ENCODE measurements around the gene ZC3H8. TPM values are rescaled to one million over a fixed set of nuclear protein-coding genes. Genes with fewer than 3 reads are reported as not detected.

Gene ZC3H8
- total and polyA plus RNA-seq, 2 donors (not counting 3 experiments of a cell fraction or from before 2014, with no cell fraction given), result 0.95 to 7.1 TPM

DNA sequence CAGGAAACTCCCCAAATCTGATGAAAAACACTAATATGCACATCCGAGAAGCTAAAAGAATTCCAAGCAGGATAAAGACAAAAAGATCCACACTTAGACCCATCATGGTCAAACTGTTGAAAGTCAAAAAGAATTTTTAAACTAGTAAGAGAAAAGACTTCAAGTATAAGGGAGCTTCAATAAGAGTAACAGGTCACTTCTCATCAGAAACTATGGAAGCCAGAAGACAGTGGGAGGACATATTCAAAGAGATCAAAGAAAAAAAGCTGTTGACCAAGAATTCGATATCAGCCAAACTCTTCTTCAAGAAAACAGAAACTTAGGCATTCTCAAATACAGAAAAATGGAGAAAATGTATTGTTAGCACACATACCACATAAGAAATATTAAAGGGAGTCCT lies 50.4 kb downstream of the ZC3H8 start:
- BruUV-seq (replicated peaks), result no TSS peak
- DNase-seq (ENCODE audit: low read depth, low spot score) (peak; percentile 34), FAIRE-seq (no peak)
- Histone ChIP-seq H3K9me3 (replicated peaks; ENCODE audit: control insufficient read depth, insufficient read depth, low read length) (no peaks in the 10 kb centered on the region), H2AFZ (ENCODE audit: low read depth, low read length) (no peak overlapping the region), H3K4me3 (replicated peaks in 1 of 3; ENCODE audit: insufficient read depth in 1 of 3, low read depth in 1 of 3, low read length in 3 of 3) (no peak overlapping the region), H3K27ac (ENCODE audit: insufficient read depth, low read depth, low read length) (no peak overlapping the region), H4K20me1 (replicated peaks; ENCODE audit: control insufficient read depth, extremely low read depth, insufficient read depth, low read length) (no peaks in the 10 kb centered on the region), H3K9me1 (replicated peaks; ENCODE audit: control insufficient read depth, extremely low read depth, insufficient read depth, low read length) (no peaks in the 10 kb centered on the region), H3K79me2 (ENCODE audit: control insufficient read depth, insufficient read depth, low read length) (no peaks in the 10 kb centered on the region), H3K9ac (replicated peaks; ENCODE audit: extremely low read depth, insufficient read depth, low read length) (no peak overlapping the region), H3K27me3 (ENCODE audit: control insufficient read depth in 2 of 2, insufficient read depth in 2 of 2, low read length in 2 of 2) (no peaks in the 10 kb centered on the region), H3K36me3 (ENCODE audit: control insufficient read depth in 2 of 2, extremely low read depth in 1 of 2, insufficient read depth in 2 of 2, low read length in 2 of 2) (no peaks in the 10 kb centered on the region), H3K4me2 (ENCODE audit: insufficient read depth, low read length) (no peak overlapping the region), H3K4me1 (ENCODE audit: control insufficient read depth, extremely low read depth, insufficient read depth, low read length) (peaks cover 10% of the 10 kb centered on the region)
- intact Hi-C loops (cut with micrococcal nuclease) (loop anchor here (5.0 kb wide), 1 partner anchor 143 kb away; no protein-coding TSS in a partner anchor), dilution Hi-C loops (cut with MboI; ENCODE audit: extremely low pct_ligation_motif_present, low sequenced_read_pairs) (no loop called here)
- TF ChIP-seq, protein P1, sequence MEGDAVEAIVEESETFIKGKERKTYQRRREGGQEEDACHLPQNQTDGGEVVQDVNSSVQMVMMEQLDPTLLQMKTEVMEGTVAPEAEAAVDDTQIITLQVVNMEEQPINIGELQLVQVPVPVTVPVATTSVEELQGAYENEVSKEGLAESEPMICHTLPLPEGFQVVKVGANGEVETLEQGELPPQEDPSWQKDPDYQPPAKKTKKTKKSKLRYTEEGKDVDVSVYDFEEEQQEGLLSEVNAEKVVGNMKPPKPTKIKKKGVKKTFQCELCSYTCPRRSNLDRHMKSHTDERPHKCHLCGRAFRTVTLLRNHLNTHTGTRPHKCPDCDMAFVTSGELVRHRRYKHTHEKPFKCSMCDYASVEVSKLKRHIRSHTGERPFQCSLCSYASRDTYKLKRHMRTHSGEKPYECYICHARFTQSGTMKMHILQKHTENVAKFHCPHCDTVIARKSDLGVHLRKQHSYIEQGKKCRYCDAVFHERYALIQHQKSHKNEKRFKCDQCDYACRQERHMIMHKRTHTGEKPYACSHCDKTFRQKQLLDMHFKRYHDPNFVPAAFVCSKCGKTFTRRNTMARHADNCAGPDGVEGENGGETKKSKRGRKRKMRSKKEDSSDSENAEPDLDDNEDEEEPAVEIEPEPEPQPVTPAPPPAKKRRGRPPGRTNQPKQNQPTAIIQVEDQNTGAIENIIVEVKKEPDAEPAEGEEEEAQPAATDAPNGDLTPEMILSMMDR (IDR thresholded peaks at IDR 0.05; ENCODE audit: extremely low read depth in 1 of 2, insufficient read depth in 1 of 2, low read depth in 1 of 2, low read length in 2 of 2), result no peak
- TF ChIP-seq POLR2A (IDR thresholded peaks at IDR 0.05; ENCODE audit: low read depth, low read length), result no peak
- TF ChIP-seq POLR2AphosphoS5 (IDR thresholded peaks at IDR 0.05; ENCODE audit: insufficient read depth, low read depth, low read length), result no peak
- TF ChIP-seq, protein P2, sequence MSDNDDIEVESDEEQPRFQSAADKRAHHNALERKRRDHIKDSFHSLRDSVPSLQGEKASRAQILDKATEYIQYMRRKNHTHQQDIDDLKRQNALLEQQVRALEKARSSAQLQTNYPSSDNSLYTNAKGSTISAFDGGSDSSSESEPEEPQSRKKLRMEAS (IDR thresholded peaks at IDR 0.05; ENCODE audit: insufficient read depth, insufficient read length), result no peak
- no peak for TF ChIP-seq JUN (IDR thresholded peaks at IDR 0.05; ENCODE audit: borderline replicate concordance, insufficient read depth, insufficient read length, low read depth)
- TF ChIP-seq EZH2 (IDR thresholded peaks at IDR 0.05; ENCODE audit: borderline replicate concordance, low read depth, low read length, severe bottlenecking), result no peak
- TF ChIP-seq MYC (IDR thresholded peaks at IDR 0.05; ENCODE audit: low read depth, low read length), result no peak
- TF ChIP-seq GATA2 (IDR thresholded peaks at IDR 0.05; ENCODE audit: insufficient read depth, insufficient read length, low read depth, low read length), result no peak
- TF ChIP-seq FOS (IDR thresholded peaks at IDR 0.05; ENCODE audit: borderline replicate concordance, insufficient read depth, low read length), result no peak
- ChIA-PET POLR2A (no interaction called here), CTCF (interaction anchor here (0.6 to 2.3 kb wide), 3 partner anchors 12 to 30 kb away, joined by 3 to 8 read pairs (median 3); no protein-coding TSS in a partner anchor)
